GM21529 (cell line): ENCODE measurements around the gene QTRT2.

Experiments used
- ATAC-seq: cut with Tn5 transposase; IDR thresholded peaks from one replicate; pipeline ENCODE4 v1.9.1; 2021; ENCODE audit not compliant: unreplicated experiment

The QTRT2 gene

GRCh38 chr3:114056130-114057010, at the start of gene QTRT2, which contains the start of gene CCDC191:
Gene QTRT2 (plus strand): TSS chr3:114056737. CDS start chr3:114065258, 8,521 bp downstream.
Gene CCDC191 (minus strand): TSS chr3:114056526. CDS start chr3:114056466, 60 bp downstream.
- peak; percentile 98 for ATAC-seq

GRCh38 chr3:114011059-114011797, 45.3 kb upstream of the QTRT2 start:
- peak; percentile 84 for ATAC-seq

DNA sequence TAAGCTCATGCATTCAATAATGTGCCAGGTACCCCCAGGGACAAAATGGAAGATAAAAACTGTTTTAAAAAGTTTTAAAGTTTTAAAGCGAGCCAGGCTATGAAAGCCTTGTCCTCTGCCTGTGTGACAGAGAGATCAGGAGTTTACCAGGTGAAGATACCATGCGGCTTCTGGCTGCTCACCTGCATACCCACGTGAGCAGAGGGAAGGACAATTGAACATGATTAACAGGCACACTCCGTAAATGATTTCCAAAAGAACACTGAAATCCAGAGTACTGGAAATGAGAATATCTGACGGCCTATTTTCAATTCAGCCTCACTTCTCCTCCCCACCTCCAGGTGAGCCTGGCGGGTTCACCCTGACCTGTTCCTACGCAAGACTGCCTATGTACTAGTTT, 42.3 kb upstream of the QTRT2 start:
- no peak for ATAC-seq

DNA sequence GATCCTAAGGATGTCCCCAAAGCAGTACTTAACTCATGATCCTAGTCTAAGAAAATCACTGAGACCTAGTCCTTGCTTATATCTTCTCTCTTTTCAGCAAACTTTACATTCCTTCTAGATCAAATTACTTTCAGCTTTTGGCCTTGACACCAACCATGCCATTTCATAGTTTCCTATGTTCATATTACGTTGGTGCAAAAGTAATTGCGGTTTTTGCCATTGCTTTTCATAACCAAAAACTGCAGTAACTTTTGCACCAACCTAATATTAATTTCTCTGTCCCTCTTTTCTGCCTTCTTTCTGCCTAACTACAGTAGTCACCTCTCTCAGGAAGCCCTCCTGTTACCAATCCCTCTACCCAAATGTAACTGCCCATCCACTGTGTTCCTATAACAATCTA, 37.1 kb upstream of the QTRT2 start:
- ATAC-seq: no peak

DNA sequence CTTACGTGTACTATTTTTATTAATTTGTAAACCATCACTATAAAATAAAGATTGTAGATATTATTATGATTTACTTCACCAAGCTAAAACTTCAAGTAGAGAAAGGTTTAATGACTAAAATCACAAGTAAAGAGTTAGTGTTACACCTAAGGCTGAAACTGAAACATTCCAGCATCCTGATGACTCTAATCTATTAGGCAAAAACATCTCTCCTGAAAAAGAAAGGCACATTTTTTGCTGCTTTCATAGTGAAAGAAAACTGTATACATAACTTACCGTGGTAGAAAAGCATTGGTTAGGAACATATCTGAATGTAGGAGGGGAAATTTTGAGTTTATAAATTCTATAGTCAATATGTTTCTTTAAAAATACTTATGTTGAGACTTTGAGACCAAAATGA, 35.6 kb upstream of the QTRT2 start:
- no peak for ATAC-seq

DNA sequence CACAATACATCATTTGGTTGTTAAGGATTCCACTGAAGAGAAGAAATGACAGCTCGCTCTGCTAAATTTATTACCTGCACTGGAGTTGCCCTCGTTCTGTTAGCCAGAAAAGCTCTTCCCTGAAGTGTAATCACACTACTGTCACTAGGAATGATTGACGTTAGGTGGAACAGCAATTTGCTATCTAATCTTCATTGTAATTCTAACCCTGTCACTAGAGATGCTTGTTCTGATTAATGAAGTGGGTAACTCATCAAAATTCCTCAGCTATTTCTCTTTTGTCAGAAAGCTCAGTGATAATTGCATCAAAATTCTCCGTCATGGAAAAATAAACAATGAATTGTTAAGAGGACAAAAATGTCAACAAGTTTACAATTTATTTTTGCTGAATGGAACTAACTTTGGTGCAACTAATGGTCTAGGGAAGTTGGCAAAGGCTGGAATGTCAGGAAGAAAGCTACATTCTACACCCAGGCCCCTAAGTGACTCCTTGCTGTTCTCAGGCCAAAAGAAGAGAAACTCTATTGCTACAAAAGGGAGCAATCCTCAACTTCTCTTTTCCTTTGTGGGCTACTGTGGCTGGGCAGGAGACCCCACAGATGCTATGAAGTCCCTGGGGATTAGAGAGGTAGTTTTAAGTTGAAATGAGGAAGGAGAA, 34.3 kb upstream of the QTRT2 start:
- no peak for ATAC-seq

GRCh38 chr3:114025451-114025850, 31.1 kb upstream of the QTRT2 start:
- no peak for ATAC-seq

- no peak for ATAC-seq
Measured at GRCh38 chr3:114026331-114026730, 30.2 kb upstream of the QTRT2 start.

- no peak for ATAC-seq
Measured at GRCh38 chr3:114033721-114034120, 22.8 kb upstream of the QTRT2 start.

GRCh38 chr3:114034211-114034610, 22.3 kb upstream of the QTRT2 start:
- no peak for ATAC-seq

DNA sequence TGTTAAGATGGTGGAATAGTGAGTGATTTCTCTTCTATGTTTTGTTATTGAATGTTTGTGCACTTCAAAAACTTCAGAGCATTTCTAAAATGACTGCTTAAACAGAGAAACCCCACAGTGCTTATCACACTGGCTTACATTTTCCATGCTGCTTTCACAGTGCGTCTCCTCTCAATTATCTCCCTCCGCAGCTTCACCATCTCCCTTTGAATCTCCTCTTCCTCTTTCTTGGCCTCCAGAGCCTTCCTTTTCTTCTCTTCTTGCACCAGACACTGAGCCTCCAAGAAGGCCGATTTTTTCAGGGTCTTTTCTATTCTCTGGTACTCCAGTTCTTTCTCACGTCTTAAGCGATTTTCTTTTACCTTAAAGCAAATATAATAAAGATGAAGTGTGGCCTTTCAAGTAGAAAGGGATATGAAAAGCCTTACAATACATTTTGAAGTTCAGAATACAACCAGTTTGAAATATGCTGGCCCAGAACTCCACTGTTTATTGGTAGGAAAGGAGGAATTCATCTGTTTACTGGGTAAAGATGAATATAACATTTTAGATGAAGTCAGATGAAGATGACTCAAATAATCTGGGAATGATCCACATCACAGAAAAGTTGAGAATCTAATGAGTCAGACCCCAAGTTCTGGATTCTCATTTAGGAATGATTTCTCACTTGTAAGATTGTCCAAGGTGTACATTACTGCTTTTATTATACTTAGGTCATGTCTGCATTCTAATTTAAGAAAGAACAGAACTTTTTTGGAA, 21.6 kb upstream of the QTRT2 start:
- no peak for ATAC-seq

DNA sequence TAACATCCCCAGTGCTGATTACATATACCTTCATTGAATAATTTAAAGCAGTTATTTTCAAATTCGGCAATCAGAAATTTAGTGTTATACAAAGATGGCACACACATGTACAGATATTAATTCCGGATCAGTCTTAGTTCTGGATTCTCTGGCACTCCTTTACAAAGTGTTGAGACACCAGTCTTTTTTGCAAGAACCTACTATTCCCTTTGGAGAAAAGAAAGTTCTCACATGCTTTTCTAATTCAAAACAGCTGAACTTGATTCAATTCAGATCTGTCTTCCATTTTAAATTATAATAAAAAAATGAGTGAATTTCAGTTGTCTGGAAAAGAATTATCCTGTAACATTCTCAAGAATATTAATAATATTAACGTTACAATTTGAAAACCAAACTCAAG, 20.6 kb upstream of the QTRT2 start:
- no peak for ATAC-seq

DNA sequence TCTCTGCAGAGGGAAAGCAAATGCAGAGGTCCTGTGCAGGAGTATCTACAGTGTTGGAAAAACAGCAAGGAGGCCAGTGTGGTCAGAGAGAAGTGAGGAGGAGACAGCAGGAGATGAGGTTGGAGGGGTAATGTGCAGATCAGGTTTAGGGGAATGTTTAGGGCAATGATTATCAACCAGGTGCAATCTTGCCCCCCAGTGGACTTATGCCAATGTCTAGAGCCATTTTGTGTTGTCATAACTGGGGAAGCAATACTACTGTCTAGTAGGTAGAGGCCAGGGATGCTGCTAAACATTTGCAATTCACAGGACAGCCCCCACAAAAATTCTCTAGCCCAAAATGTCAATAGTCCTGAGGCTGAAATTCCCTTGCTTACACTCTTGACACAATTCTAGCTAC, 13.3 kb upstream of the QTRT2 start:
- ATAC-seq: no peak

DNA sequence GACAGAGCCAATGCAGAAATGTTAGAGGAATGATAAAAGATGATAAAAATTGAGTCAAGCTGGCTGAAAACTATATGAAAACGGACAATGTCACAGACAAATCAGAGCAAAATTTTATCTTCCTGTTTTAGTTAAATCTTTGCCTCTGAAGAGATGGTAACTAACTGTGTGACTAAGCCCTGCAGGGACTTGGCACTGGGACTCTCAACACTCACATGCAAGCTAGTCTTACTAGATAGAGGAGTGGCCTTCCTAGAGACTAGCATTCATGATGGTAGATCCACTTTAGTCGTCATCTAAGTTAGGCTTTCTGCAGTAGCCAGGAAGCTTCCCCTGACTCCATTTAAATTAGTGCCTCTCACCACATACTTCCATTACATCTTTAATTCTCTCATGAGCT, 4.3 kb upstream of the QTRT2 start:
- no peak for ATAC-seq

- peak; percentile 6 for ATAC-seq
Measured at GRCh38 chr3:114057011-114057347, 442 bp downstream of the QTRT2 start.

DNA sequence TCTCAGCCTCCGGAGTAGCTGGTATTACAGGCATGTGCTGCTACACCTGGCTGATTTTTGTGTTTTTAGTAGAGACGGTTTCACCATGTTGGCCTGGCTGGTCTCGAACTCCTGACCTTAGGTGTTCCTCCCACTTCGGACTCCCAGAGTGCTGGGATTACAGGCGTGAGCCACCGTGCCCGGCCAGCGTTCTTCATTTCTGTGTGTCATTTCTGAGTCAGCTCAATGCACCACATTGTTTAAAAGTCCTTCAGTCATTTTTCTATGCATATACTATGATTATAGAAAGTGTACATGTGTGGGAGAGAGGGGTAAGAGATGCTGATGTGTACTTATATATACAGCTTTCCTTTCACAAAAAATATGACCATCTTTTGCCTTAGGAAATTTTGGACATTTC, 2.1 kb downstream of the QTRT2 start:
- ATAC-seq: no peak

DNA sequence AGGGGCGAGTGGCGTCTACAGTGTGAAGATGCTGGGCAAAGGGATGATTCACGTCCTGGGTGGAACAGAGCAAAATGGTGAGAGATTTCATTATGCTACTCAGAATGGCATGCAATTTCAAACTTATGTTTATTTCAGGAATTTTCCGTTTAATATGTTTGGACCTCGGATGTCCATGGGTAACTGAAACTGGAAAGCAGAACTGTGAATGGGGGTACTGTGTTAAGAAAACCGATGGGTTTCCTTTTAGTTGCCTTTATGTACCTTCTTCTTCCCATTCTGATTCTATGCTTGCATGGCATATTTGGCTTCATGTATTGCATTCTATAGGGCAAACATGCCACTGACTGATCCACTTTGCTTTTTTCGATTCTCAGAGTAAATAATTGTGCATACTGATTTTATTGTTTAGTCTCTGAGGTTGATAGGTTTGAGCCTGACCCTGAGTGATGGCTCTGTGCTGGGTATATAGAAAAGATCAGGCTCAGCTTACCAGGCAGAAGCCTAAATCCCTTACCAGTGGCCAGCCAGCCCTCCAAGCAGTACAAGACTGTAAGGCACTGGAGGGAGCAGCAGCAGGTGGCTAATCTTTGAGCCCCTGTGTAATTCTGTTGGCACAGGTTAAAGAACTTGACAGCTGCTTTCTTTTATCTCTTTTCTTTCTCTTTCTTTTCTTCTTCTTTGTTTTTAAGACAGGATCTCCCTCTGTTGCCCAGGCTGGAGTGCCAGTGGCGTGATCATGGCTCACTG, 4.5 kb downstream of the QTRT2 start:
- ATAC-seq: no peak

DNA sequence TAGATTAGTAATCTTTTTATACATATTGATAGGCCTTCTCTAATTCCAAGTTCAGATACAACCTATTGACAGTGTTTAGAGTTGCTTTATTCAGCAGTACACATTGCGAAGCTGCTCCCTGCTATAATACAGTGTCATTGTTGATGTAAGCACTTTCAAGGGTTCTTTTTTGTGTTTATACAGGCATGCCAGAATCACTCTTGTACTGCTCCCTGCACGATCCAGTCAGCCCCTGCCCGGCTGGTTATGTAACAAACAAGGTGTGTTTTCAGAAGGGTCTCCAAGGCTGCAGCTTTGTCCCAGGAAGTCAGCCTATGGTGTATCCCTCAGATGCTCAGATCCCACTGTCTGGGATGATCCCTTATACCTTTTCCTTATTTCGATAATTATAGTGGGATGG, 11.3 kb downstream of the QTRT2 start:
- no peak for ATAC-seq

GRCh38 chr3:114068336-114068735, 11.8 kb downstream of the QTRT2 start:
- no peak for ATAC-seq

DNA sequence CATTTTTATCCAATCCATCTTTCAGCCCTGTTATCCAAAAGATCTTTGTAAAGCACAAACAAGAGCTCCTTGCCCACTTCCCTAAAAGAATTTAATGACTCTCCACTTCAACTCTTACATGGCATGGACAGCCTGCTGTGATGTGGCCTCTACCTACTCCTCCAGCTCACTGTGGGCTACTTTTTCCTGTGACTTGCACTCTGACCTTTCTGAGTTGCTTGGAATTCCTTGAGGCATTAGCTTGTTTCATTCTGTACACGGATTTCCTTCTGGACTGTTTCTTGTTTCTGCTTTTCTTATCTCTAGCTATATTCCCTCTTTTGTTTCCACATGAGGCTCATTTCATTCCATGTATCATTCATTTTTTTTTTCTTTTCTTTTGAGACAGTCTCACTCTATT, 15.2 kb downstream of the QTRT2 start:
- ATAC-seq: no peak
